Tibial nerve (tissue), 4 donors: Measurements from ENCODE around the gene CLASRP. TPM values are rescaled to one million over a fixed set of nuclear protein-coding genes. Genes with fewer than 3 reads are reported as not detected.

Experiments used
- DNase-seq, 2 donors: peaks; one replicate each; pipeline ENCODE4 v3.0.0-alpha.2; 2019; ENCODE audit warnings: low spot score in 2 of 2
- H3K27ac ChIP-seq, 4 donors: fragments of 200-600 bp; sonication (generic) in 3 of 4; one replicate each; pipeline ENCODE4 v1.5.1; 2017 to 2019; ENCODE audit warnings: mild to moderate bottlenecking in 1 of 4
- H3K27me3 ChIP-seq, 2 donors: fragments of 200-600 bp; sonication (generic) in 1 of 2; one replicate each; pipeline versions ENCODE4 v1.5.1 to v1.6.0; 2017 to 2019
- H3K36me3 ChIP-seq, 3 donors: fragments of 200-600 bp; sonication (generic); one replicate each; pipeline ENCODE4 v1.5.1; 2018 to 2019
- H3K4me1 ChIP-seq, 4 donors: fragments of 200-600 bp; sonication (generic) in 3 of 4; one replicate each; pipeline ENCODE4 v1.5.1; 2017 to 2019
- H3K4me3 ChIP-seq, 4 donors: fragments of 200-600 bp; sonication (generic) in 3 of 4; one replicate each; pipeline ENCODE4 v1.5.1; 2017 to 2019; ENCODE audit warnings: mild to moderate bottlenecking in 1 of 4, moderate library complexity in 1 of 4
- H3K9me3 ChIP-seq, 4 donors: fragments of 200-600 bp; sonication (generic) in 3 of 4; one replicate each; pipeline ENCODE4 v1.5.1; 2017 to 2019
- CTCF ChIP-seq, 5 experiments: fragments of 200-600 bp in 3 of 5; fragments of 450-650 bp in 2 of 5; sonication (generic) in 3 of 5; IDR thresholded peaks; one replicate each; pipeline ENCODE4 v1.5.1; 2016 to 2019; ENCODE audit warnings: antibody characterized with exemption in 5 of 5, mild to moderate bottlenecking in 3 of 5, moderate library complexity in 2 of 5
- EP300 ChIP-seq, 2 donors: sonication (generic); formaldehyde crosslinking; IDR thresholded peaks; one replicate each; pipeline ENCODE4 v1.6.1; 2017; ENCODE audit warnings: antibody characterized with exemption in 2 of 2, mild to moderate bottlenecking in 1 of 2
- POLR2A ChIP-seq, 2 donors: fragments of 450-650 bp; IDR thresholded peaks; one replicate each; pipeline ENCODE4 v1.6.1; 2017; ENCODE audit warnings: antibody characterized with exemption in 2 of 2, mild to moderate bottlenecking in 2 of 2, moderate library complexity in 2 of 2
- WGBS, 2 donors: methylation state at CpG; one replicate each; pipeline ENCODE4 v1.1.5; 2018; 5-methylcytosine and 5-hydroxymethylcytosine counted together
- total RNA-seq, 4 donors: library from RNA; depleted of rRNA; stranded (reverse); fragments of >200 nt; gene quantifications; one replicate each; pipeline ENCODE4 v1.1.0, GENCODE V29; 2016

The CLASRP gene
- total RNA-seq, 4 donors from 2014 or later: 72.8 to 109 (median 95.5) TPM

- no peak overlapping the region for H3K27ac ChIP-seq
- 42 to 67% methylated on average over 7 of the region's 8 CpGs for WGBS, 2 donors
- peaks cover 0 to 91% (median 35%) of the 10 kb centered on the region in 4 donors for H3K4me1 ChIP-seq
Measured at GRCh38 chr19:45100846-45101252, 62.0 kb downstream of the CLASRP start.

GRCh38 chr19:45101806-45102205 lies 63.0 kb downstream of the CLASRP start:
- TF ChIP-seq POLR2A (IDR thresholded peaks at IDR 0.05) (no peak), EP300 (IDR thresholded peaks at IDR 0.05) (no peak), CTCF (IDR thresholded peaks at IDR 0.05) (no peak)
- WGBS, 2 donors: 86 to 90% methylated on average over 8 of the region's 8 CpGs
- H3K27ac ChIP-seq: no peak overlapping the region
- H3K27me3 ChIP-seq: no peaks in the 10 kb centered on the region
- no peaks in the 10 kb centered on the region for H3K9me3 ChIP-seq
- no peak overlapping the region for H3K4me3 ChIP-seq
- peaks cover 0 to 82% (median 30%) of the 10 kb centered on the region in 4 donors for H3K4me1 ChIP-seq
- no peak for DNase-seq
- peaks cover 0 to 10% (median 0%) of the 10 kb centered on the region in 3 donors for H3K36me3 ChIP-seq

More at GRCh38 chr19:45100846-45101252, 62.0 kb downstream of the CLASRP start:
- H3K36me3 ChIP-seq: peaks cover 0 to 10% (median 0%) of the 10 kb centered on the region in 3 donors
- TF ChIP-seq EP300 (IDR thresholded peaks at IDR 0.05) (no peak), POLR2A (IDR thresholded peaks at IDR 0.05) (no peak), CTCF (IDR thresholded peaks at IDR 0.05) (no peak)
- no peak overlapping the region for H3K4me3 ChIP-seq
- H3K27me3 ChIP-seq: no peaks in the 10 kb centered on the region
- no peaks in the 10 kb centered on the region for H3K9me3 ChIP-seq
- DNase-seq: no peak

- Histone ChIP-seq H3K4me3 (no peak overlapping the region), H3K27ac (no peak overlapping the region), H3K9me3 (no peaks in the 10 kb centered on the region), H3K4me1 (peaks cover 0 to 75% (median 29%) of the 10 kb centered on the region in 4 donors), H3K36me3 (peaks cover 0 to 10% (median 0%) of the 10 kb centered on the region in 3 donors), H3K27me3 (no peaks in the 10 kb centered on the region)
- no peak for TF ChIP-seq EP300 (IDR thresholded peaks at IDR 0.05)
- no peak for TF ChIP-seq CTCF (IDR thresholded peaks at IDR 0.05)
- TF ChIP-seq POLR2A (IDR thresholded peaks at IDR 0.05): no peak
- DNase-seq: no peak
- WGBS, 2 donors: 91 to 99% methylated on average over 7 of the region's 7 CpGs
Measured at GRCh38 chr19:45102481-45102880, 63.6 kb downstream of the CLASRP start.

- H3K36me3 ChIP-seq: peaks cover 0 to 10% (median 0%) of the 10 kb centered on the region in 3 donors
- peaks cover 0 to 68% (median 23%) of the 10 kb centered on the region in 4 donors for H3K4me1 ChIP-seq
- no peak for TF ChIP-seq CTCF (IDR thresholded peaks at IDR 0.05)
- TF ChIP-seq POLR2A (IDR thresholded peaks at IDR 0.05): no peak
- no peak for TF ChIP-seq EP300 (IDR thresholded peaks at IDR 0.05)
- H3K4me3 ChIP-seq: peak overlapping the region in 1 of 4 donors; percentile 15
- 34 to 52% methylated on average over 13 to 15 of the region's 15 CpGs for WGBS, 2 donors
- DNase-seq: no peak
- no peaks in the 10 kb centered on the region for H3K9me3 ChIP-seq
- no peak overlapping the region for H3K27ac ChIP-seq
- no peaks in the 10 kb centered on the region for H3K27me3 ChIP-seq
Measured at GRCh38 chr19:45103156-45103507, 64.3 kb downstream of the CLASRP start.

GRCh38 chr19:45103508-45104319 lies 64.9 kb downstream of the CLASRP start:
- TF ChIP-seq EP300 (IDR thresholded peaks at IDR 0.05) (no peak), POLR2A (IDR thresholded peaks at IDR 0.05) (no peak)
- H3K27me3 ChIP-seq: no peaks in the 10 kb centered on the region
- peaks cover 0 to 63% (median 20%) of the 10 kb centered on the region in 4 donors for H3K4me1 ChIP-seq
- H3K4me3 ChIP-seq: peak overlapping the region in 1 of 4 donors; percentile 15
- no peak for DNase-seq
- H3K9me3 ChIP-seq: no peaks in the 10 kb centered on the region
- peaks cover 0 to 10% (median 0%) of the 10 kb centered on the region in 3 donors for H3K36me3 ChIP-seq
- H3K27ac ChIP-seq: no peak overlapping the region
- WGBS, 2 donors: 30% methylated on average over 24 to 26 of the region's 26 CpGs
